Heart left ventricle (tissue), 16 donors: ENCODE measurements around the gene ZBTB9. TPM values are rescaled to one million over a fixed set of nuclear protein-coding genes. Genes with fewer than 3 reads are reported as not detected.

ENCODE experiments used
- ATAC-seq, 4 donors: fragments of 200-7000 bp; cut with Tn5 transposase; one replicate each; pipeline ENCODE4 v1.9.1; 2020 to 2022; ENCODE audit warnings: moderate library complexity in 4 of 4, mild to moderate bottlenecking in 3 of 4, moderate number of reproducible peaks in 1 of 4
- DNase-seq, 5 donors: peaks; one replicate each; pipeline ENCODE4 v3.0.0-alpha.2; 2020
- H3K27ac ChIP-seq, 12 donors: fragments of 200-600 bp; sonication (generic) in 4 of 12; one replicate each; pipeline versions ENCODE4 v1.5.0 to v1.8.0; 2016 to 2022; ENCODE audit warnings: mild to moderate bottlenecking in 2 of 12
- H3K27me3 ChIP-seq, 9 donors: fragments of 200-600 bp; sonication (generic) in 2 of 9; one replicate each; pipeline versions ENCODE4 v1.5.1 to v1.8.0; 2016 to 2022; ENCODE audit warnings: mild to moderate bottlenecking in 3 of 9
- H3K36me3 ChIP-seq, 9 donors: fragments of 200-600 bp; sonication (generic) in 2 of 9; one replicate each; pipeline versions ENCODE4 v1.5.0 to v1.8.0; 2018 to 2022; ENCODE audit warnings: mild to moderate bottlenecking in 2 of 9
- H3K4me1 ChIP-seq, 12 donors: fragments of 200-600 bp; sonication (generic) in 4 of 12; one replicate each; pipeline versions ENCODE4 v1.5.0 to v1.8.0; 2016 to 2022; ENCODE audit warnings: mild to moderate bottlenecking in 3 of 12
- H3K4me3 ChIP-seq, 12 donors: fragments of 200-600 bp; sonication (generic) in 4 of 12; one replicate each; pipeline versions ENCODE4 v1.5.0 to v1.8.0; 2017 to 2022; ENCODE audit warnings: mild to moderate bottlenecking in 9 of 12, moderate library complexity in 4 of 12
- H3K9me3 ChIP-seq, 12 donors: fragments of 200-600 bp; sonication (generic) in 4 of 12; one replicate each; pipeline versions ENCODE4 v1.5.0 to v1.8.0; 2016 to 2022; ENCODE audit warnings: mild to moderate bottlenecking in 1 of 12
- CTCF ChIP-seq, 12 donors: fragments of 200-600 bp; sonication (generic) in 4 of 12; IDR thresholded peaks; one replicate each; pipeline versions ENCODE4 v1.5.0 to v1.8.0; 2018 to 2022; ENCODE audit warnings: antibody characterized with exemption in 12 of 12, mild to moderate bottlenecking in 5 of 12
- POLR2A ChIP-seq, 2 donors: fragments of 450-650 bp; IDR thresholded peaks; one replicate each; pipeline ENCODE4 v1.6.1; 2017; ENCODE audit warnings: antibody characterized with exemption in 2 of 2, mild to moderate bottlenecking in 2 of 2, moderate library complexity in 2 of 2
- whole genome bisulfite sequencing, 4 donors: extraction: QIAGEN DNeasy Blood & Tissue Kit in 2 of 4; methylation state at CpG; one replicate each; pipeline versions ENCODE4 v1.1.5 to v1.1.7; 2013 to 2018; 5-methylcytosine and 5-hydroxymethylcytosine counted together
- intact Hi-C, 10 donors: fragments of 100-400 bp; cut with DNase I; formaldehyde crosslinking; loops; one replicate each; pipeline versions ENCODE4 v1.11.1 to v1.14.2; 2022
- polyA plus RNA-seq, 2 donors: library from polyadenylated mRNA; stranded (reverse); fragments of 200-250 nt; gene quantifications; one replicate each; pipeline ENCODE4 v1.2.3, GENCODE V29; 2013
- total RNA-seq, 9 donors: library from RNA; depleted of rRNA in 2 of 9; stranded (reverse); fragments of >200 nt in 2 of 9; fragmentation: NEBNext Ultra II Directional in 3 of 9; extraction: Animal tissue kit (Norgen Biotek cat#: 25700) in 3 of 9; gene quantifications; one replicate each; pipeline versions ENCODE4 v1.1.0 to v1.2.4, GENCODE V29; 2016 to 2023
- donor health status: ischemic (EF 13 %, LVEDD 7.1; RV severe dilation, severe dysfunction).
- donor health status: healthy with polysubstance abuse.
- donor health status: DM: no; HTN: yes; CAD: no.
- donor health status: DM: no; HTN: no; CAD: no.
- donor health status: ischemic (EF 25% LVEDD 6.9; RV normal size, moderate dysfunction).
- donor health status: ischemic (EF 25% LVEDD 5.7; RV mildly dilated, moderate dysfunction).
- donor health status: healthy.
- donor health status: DM: yes; HTN: yes; CAD: no.
- donor health status: ischemic (EF 35%, LVEDD 5.7; RV mildly dilated, moderate dysfunction).
- donor health status: nonischemic (EF 11% LVEDD 7.7; RV severe dilation, severe dysfunction).
- donor health status: DM: yes; HTN: yes; CAD: no.
- donor health status: PGD.
- donor health status: ischemic (EF 29% LVEDD 5.4; RV normal size, mild dysfunction).
- donor health status: nonischemic (EF 23%, LVEDD 6.1; RV moderate dilation, normal function).

Gene ZBTB9
- total and polyA plus RNA-seq, 11 donors: 2.2 to 6.4 (median 4.7) TPM

DNA sequence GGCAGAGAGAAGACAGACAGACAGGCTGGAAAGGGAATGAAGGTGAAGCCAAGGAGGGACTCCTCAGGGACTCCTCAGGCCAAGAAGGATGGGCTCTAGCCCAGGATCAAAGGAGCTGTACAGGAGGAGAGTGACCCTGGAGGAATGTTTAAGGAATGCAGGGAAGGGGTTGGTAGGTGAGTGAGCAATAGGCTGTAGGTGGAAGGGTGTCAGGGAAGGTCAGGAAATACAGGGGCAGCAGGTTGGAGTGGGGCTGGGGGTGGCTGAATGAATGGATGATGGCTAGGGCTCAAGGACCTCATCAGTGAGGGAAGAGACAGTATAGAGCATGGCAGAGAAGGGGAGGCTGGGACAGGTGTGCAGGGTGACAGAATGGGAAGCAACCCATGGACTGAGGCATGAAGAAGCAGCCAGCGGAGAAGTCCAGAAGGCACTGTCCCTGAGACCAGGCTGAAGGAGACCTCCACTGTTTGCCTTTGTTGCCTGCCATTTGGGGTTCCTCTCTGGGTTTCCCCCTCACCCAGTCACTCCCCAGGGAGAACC is 21.3 kb upstream of the ZBTB9 start:
- intact Hi-C loops: no loop called here
- no peaks in the 10 kb centered on the region for H3K27me3 ChIP-seq
- no peak overlapping the region for H3K4me3 ChIP-seq
- TF ChIP-seq CTCF (IDR thresholded peaks at IDR 0.05): no peak
- TF ChIP-seq POLR2A (IDR thresholded peaks at IDR 0.05): no peak
- H3K36me3 ChIP-seq: peaks cover 0 to 33% (median 30%) of the 10 kb centered on the region in 9 donors
- ATAC-seq: peak in 3 of 4 donors; percentile 1 to 3 (median 2)
- 95 to 100% (median 96%) methylated on average over 1 of the region's 1 CpG for WGBS, 4 donors
- no peaks in the 10 kb centered on the region for H3K9me3 ChIP-seq
- peaks cover 0 to 56% (median 34%) of the 10 kb centered on the region in 12 donors for H3K4me1 ChIP-seq
- peak in 1 of 5 donors; percentile 14 for DNase-seq
- H3K27ac ChIP-seq: peak overlapping the region in 8 of 12 donors; percentile 38 to 83 (median 71)

DNA sequence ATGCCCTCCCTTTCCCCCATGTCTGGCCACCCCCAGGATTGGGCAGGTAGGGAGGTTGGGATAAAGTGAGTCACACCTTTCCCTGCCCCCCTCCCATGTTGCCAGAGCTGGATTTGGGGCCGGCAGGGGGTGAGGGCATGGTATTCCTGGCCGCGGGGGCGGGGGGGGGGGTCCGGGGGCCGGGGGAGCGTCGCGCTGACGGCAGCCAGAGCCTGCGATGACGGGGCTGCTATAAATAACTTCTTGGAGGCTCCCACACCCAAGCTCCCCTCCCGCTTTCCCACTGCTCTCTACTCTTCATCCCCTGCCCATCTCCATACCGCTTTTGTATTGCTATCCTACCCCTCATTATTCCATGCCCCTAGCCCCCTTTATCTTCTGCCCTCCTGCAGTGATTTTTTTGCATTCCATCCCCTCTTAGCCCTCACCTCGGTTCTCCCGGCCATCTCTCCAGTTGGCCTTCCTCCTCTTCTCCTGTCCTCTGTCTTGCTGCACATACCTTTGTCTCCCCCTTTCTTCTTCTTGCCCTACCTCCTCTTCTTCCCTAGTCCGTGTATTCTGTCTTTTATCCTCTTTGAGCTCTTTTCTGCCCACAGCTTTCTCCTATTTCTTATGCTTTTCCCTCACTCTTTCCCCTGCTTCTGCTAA is 20.7 kb upstream of the ZBTB9 start:
- Histone ChIP-seq H3K9me3 (no peaks in the 10 kb centered on the region), H3K27ac (peak overlapping the region in 8 of 12 donors; percentile 38 to 83 (median 71)), H3K4me1 (peaks cover 0 to 50% (median 28%) of the 10 kb centered on the region in 12 donors), H3K4me3 (peak overlapping the region in 1 of 12 donors; percentile 20), H3K36me3 (peaks cover 0 to 39% (median 36%) of the 10 kb centered on the region in 9 donors), H3K27me3 (no peaks in the 10 kb centered on the region)
- intact Hi-C loops: no loop called here
- WGBS, 4 donors: 15 to 35% (median 20%) methylated on average over 11 to 17 of the region's 17 CpGs
- ATAC-seq (peak; percentile 70 to 86 (median 81)), DNase-seq (peak in 4 of 5 donors; percentile 37 to 72 (median 64))
- TF ChIP-seq CTCF (IDR thresholded peaks at IDR 0.05) (no peak), POLR2A (IDR thresholded peaks at IDR 0.05) (no peak)

DNA sequence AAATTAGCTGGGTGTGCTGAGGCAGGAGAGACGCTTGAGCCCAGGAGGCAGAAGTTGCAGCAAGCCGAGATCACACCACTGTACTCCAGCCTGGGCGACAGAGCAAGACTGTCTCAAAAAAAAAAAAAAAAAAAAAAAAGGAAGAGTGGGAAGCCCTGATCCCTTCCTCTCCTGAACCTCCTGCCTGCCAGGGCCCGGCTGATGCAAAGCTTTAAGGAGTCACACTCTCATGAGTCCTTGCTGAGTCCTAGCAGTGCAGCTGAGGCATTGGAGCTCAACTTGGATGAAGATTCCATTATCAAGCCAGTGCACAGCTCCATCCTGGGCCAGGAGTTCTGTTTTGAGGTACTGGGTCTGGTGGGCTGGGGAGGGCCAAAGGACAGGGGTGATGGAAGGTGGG is 19.4 kb upstream of the ZBTB9 start:
- intact Hi-C loops: no loop called here
- WGBS, 4 donors: 85 to 93% (median 90%) methylated on average over 4 of the region's 4 CpGs
- H3K9me3 ChIP-seq: no peaks in the 10 kb centered on the region
- DNase-seq (no peak), ATAC-seq (no peak)
- no peaks in the 10 kb centered on the region for H3K27me3 ChIP-seq
- H3K4me3 ChIP-seq: no peak overlapping the region
- peaks cover 0 to 39% (median 19%) of the 10 kb centered on the region in 12 donors for H3K4me1 ChIP-seq
- no peak overlapping the region for H3K27ac ChIP-seq
- no peak for TF ChIP-seq POLR2A (IDR thresholded peaks at IDR 0.05)
- no peak for TF ChIP-seq CTCF (IDR thresholded peaks at IDR 0.05)
- H3K36me3 ChIP-seq: peaks cover 0 to 44% (median 40%) of the 10 kb centered on the region in 9 donors

- DNase-seq (peak in 1 of 5 donors; percentile 9), ATAC-seq (no peak)
- no peak overlapping the region for H3K4me3 ChIP-seq
- WGBS, 4 donors: 93 to 96% (median 95%) methylated on average over 16 to 18 of the region's 18 CpGs
- peaks cover 0 to 61% (median 48%) of the 10 kb centered on the region in 9 donors for H3K36me3 ChIP-seq
- intact Hi-C loops: no loop called here
- H3K27ac ChIP-seq: no peak overlapping the region
- TF ChIP-seq POLR2A (IDR thresholded peaks at IDR 0.05) (no peak), CTCF (IDR thresholded peaks at IDR 0.05) (no peak)
- no peaks in the 10 kb centered on the region for H3K27me3 ChIP-seq
- no peaks in the 10 kb centered on the region for H3K9me3 ChIP-seq
- H3K4me1 ChIP-seq: peaks cover 0 to 19% (median 6%) of the 10 kb centered on the region in 12 donors
Observed at GRCh38 chr6:33437666-33438065, 16.7 kb upstream of the ZBTB9 start.
